Measurements from ENCODE around the gene MYT1. TPM values are rescaled to one million over a fixed set of nuclear protein-coding genes. Genes with fewer than 3 reads are reported as not detected.

The MYT1 gene
- polyA plus RNA-seq, 1 donor from 2014 or later, result 35.8 TPM

GRCh38 chr20:64168381-64169090, 4.3 kb downstream of the MYT1 start:
- H3K27me3 ChIP-seq (ENCODE audit: insufficient read depth, low read depth, low read length), result no peaks in the 10 kb centered on the region
- peak overlapping the region; percentile 97 for H3K4me2 ChIP-seq (ENCODE audit: low read length)
- no peaks in the 10 kb centered on the region for H3K36me3 ChIP-seq (ENCODE audit: insufficient read depth, low read length)
- H3K9me2 ChIP-seq (ENCODE audit: insufficient read depth, low read length), result no peaks in the 10 kb centered on the region
- H3F3A ChIP-seq (ENCODE audit: insufficient read depth, low read length, poor library complexity, severe bottlenecking), result peaks cover 3% of the 10 kb centered on the region
- H3K9ac ChIP-seq (ENCODE audit: low read length), result peak overlapping the region; percentile 95
- peaks cover 84% of the 10 kb centered on the region for H3K79me2 ChIP-seq (replicated peaks; ENCODE audit: insufficient read depth, low read length)
- peak overlapping the region; percentile 81 for H3K4me3 ChIP-seq (ENCODE audit: low read length)
- no peaks in the 10 kb centered on the region for H4K20me1 ChIP-seq (ENCODE audit: insufficient read depth)
- H2AFZ ChIP-seq (ENCODE audit: low read depth, low read length), result no peak overlapping the region
- H3K9me3 ChIP-seq (ENCODE audit: low read length), result no peaks in the 10 kb centered on the region
- TF ChIP-seq CTCF (IDR thresholded peaks at IDR 0.05; ENCODE audit: poor library complexity, severe bottlenecking) (no peak), REST (IDR thresholded peaks at IDR 0.05; ENCODE audit: borderline replicate concordance) (no peak), EZH2 (IDR thresholded peaks at IDR 0.05; ENCODE audit: borderline replicate concordance, insufficient read depth, low read length, poor library complexity, severe bottlenecking) (no peak), SMC3 (conservative IDR thresholded peaks at IDR 0.05; ENCODE audit: poor library complexity) (no peak), RAD21 (conservative IDR thresholded peaks at IDR 0.05) (no peak), POLR2AphosphoS5 (IDR thresholded peaks at IDR 0.05) (no peak), MXI1 (conservative IDR thresholded peaks at IDR 0.05; ENCODE audit: poor library complexity, severe bottlenecking) (no peak), EP300 (conservative IDR thresholded peaks at IDR 0.05; ENCODE audit: poor library complexity, severe bottlenecking) (no peak), TAF1 (IDR thresholded peaks at IDR 0.05; ENCODE audit: low read depth) (no peak)
- H3K27ac ChIP-seq (ENCODE audit: low read length), result peak overlapping the region; percentile 99

DNA sequence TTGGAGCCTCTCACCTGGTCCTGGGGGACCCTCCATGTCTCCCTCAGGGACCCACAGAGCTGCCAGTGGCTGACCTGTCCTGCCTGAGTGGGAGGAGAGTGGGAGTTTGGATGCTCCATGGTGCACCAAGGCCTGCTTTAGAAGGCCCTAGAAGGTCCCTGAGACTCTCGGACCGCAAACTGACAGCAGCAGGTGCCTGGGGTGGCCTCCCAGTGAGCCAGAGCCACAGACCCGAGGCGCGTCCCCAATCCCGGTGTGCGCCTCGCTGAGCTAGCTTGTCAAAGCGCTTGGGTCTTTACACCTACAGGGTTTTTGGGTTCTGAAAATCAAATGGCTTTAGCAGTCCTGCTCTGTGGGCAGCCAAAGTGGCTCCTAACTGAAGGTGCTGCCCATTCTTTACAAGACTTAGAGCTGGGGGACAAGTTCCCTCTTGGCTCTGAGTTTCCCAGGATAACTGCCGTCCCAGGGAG, 4.9 kb downstream of the MYT1 start:
- peak overlapping the region; percentile 81 for H3K4me3 ChIP-seq (ENCODE audit: low read length)
- H3K27me3 ChIP-seq (ENCODE audit: insufficient read depth, low read depth, low read length), result no peaks in the 10 kb centered on the region
- no peaks in the 10 kb centered on the region for H3K9me2 ChIP-seq (ENCODE audit: insufficient read depth, low read length)

More for the DNA sequence above, 4.9 kb downstream of the MYT1 start:
- no peaks in the 10 kb centered on the region for H4K20me1 ChIP-seq (ENCODE audit: insufficient read depth)
- no peak overlapping the region for H3K27ac ChIP-seq (ENCODE audit: low read length)
- H3K79me2 ChIP-seq (replicated peaks; ENCODE audit: insufficient read depth, low read length), result peaks cover 84% of the 10 kb centered on the region
- TF ChIP-seq EP300 (conservative IDR thresholded peaks at IDR 0.05; ENCODE audit: poor library complexity, severe bottlenecking) (no peak), EZH2 (IDR thresholded peaks at IDR 0.05; ENCODE audit: borderline replicate concordance, insufficient read depth, low read length, poor library complexity, severe bottlenecking) (no peak), POLR2AphosphoS5 (IDR thresholded peaks at IDR 0.05) (no peak), SMC3 (conservative IDR thresholded peaks at IDR 0.05; ENCODE audit: poor library complexity) (no peak), MXI1 (conservative IDR thresholded peaks at IDR 0.05; ENCODE audit: poor library complexity, severe bottlenecking) (no peak), REST (IDR thresholded peaks at IDR 0.05; ENCODE audit: borderline replicate concordance) (no peak), RAD21 (conservative IDR thresholded peaks at IDR 0.05) (no peak), TAF1 (IDR thresholded peaks at IDR 0.05; ENCODE audit: low read depth) (no peak), CTCF (IDR thresholded peaks at IDR 0.05; ENCODE audit: poor library complexity, severe bottlenecking) (no peak)
- H3K9ac ChIP-seq (ENCODE audit: low read length), result peak overlapping the region; percentile 95
- no peak overlapping the region for H2AFZ ChIP-seq (ENCODE audit: low read depth, low read length)
- no peaks in the 10 kb centered on the region for H3K36me3 ChIP-seq (ENCODE audit: insufficient read depth, low read length)
- H3K9me3 ChIP-seq (ENCODE audit: low read length), result no peaks in the 10 kb centered on the region
- peak overlapping the region; percentile 97 for H3K4me2 ChIP-seq (ENCODE audit: low read length)
- H3F3A ChIP-seq (ENCODE audit: insufficient read depth, low read length, poor library complexity, severe bottlenecking), result peaks cover 3% of the 10 kb centered on the region

Data from neural cell (in vitro differentiated cells).